AG04450 (cell line): ENCODE data around the gene ORC1. TPM values are rescaled to one million over a fixed set of nuclear protein-coding genes. Genes with fewer than 3 reads are reported as not detected.

Source experiments
- CTCF ChIA-PET: fragments of 300-600, 350-600 bp; formaldehyde crosslinking; extraction: SDS; loops from one replicate; lab custom pipeline; 2022; ENCODE audit warnings: antibody characterized with exemption, inconsistent platforms; lab: Charles Lee
- POLR2A ChIA-PET: fragments of 350-600 bp; formaldehyde crosslinking; extraction: SDS; loops from one replicate; lab custom pipeline; 2021; ENCODE audit warnings: antibody characterized with exemption, inconsistent platforms; lab: Yijun Ruan, JAX
- DNase-seq: peaks from one replicate; pipeline ENCODE4 v3.0.0-alpha.2; 2011; ENCODE audit warnings: low read depth, low spot score
- H3K27ac ChIP-seq: one replicate; pipeline ENCODE4 v1.5.1; 2012; ENCODE audit warnings: low read depth, low read length, control low read depth
- H3K27me3 ChIP-seq: one replicate; pipeline ENCODE4 v1.6.0; 2012; ENCODE audit warnings: low read length; ENCODE audit not compliant: control insufficient read depth, insufficient read depth
- H3K4me3 ChIP-seq: 2 replicates; pipeline ENCODE4 v1.5.1; 2011; ENCODE audit warnings: mild to moderate bottlenecking, low read depth, low read length, control low read depth
- H3K9me3 ChIP-seq: 2 replicates; pipeline ENCODE4 v1.5.1; 2012; ENCODE audit warnings: low read length; ENCODE audit not compliant: control insufficient read depth, insufficient read depth
- CTCF ChIP-seq: IDR thresholded peaks from 2 replicates; pipeline ENCODE4 v1.5.1; 2011; ENCODE audit warnings: low read depth, low read length, control low read depth, inconsistent platforms
- polyA plus RNA-seq: library from polyadenylated mRNA; depleted of rRNA; stranded (reverse); fragments of >200 nt; gene quantifications from 2 replicates; pipeline ENCODE4 v1.2.3, GENCODE V29; 2011; rRNA removed

Gene ORC1
- polyA plus RNA-seq, 1 experiment = 2.3 TPM

GRCh38 chr1:52334906-52335528 is 69.2 kb downstream of the ORC1 start:
- no peak overlapping the region for H3K27ac ChIP-seq
- H3K9me3 ChIP-seq = no peaks in the 10 kb centered on the region
- H3K27me3 ChIP-seq = no peaks in the 10 kb centered on the region
- POLR2A ChIA-PET = no interaction called here
- DNase-seq = no peak
- CTCF ChIA-PET = interaction anchor here (0.7 to 1.2 kb wide), 3 partner anchors 38 to 351 kb away, joined by 3 to 4 read pairs (median 3); no protein-coding TSS in a partner anchor
- no peak overlapping the region for H3K4me3 ChIP-seq
- TF ChIP-seq CTCF = no peak

GRCh38 chr1:52332411-52332810 is 71.8 kb downstream of the ORC1 start:
- Histone ChIP-seq H3K4me3 (no peak overlapping the region), H3K27me3 (no peaks in the 10 kb centered on the region), H3K27ac (no peak overlapping the region), H3K9me3 (no peaks in the 10 kb centered on the region)
- no peak for TF ChIP-seq CTCF
- CTCF ChIA-PET = no interaction called here
- no peak for DNase-seq
- POLR2A ChIA-PET = no interaction called here

- POLR2A ChIA-PET = no interaction called here
- no peak overlapping the region for H3K4me3 ChIP-seq
- TF ChIP-seq CTCF = no peak
- CTCF ChIA-PET = no interaction called here
- no peak overlapping the region for H3K27ac ChIP-seq
- H3K9me3 ChIP-seq = no peaks in the 10 kb centered on the region
- H3K27me3 ChIP-seq = no peaks in the 10 kb centered on the region
- no peak for DNase-seq
Measured at GRCh38 chr1:52328615-52329014, 75.6 kb downstream of the ORC1 start.

- TF ChIP-seq CTCF = no peak
- Histone ChIP-seq H3K27ac (no peak overlapping the region), H3K4me3 (no peak overlapping the region), H3K27me3 (no peaks in the 10 kb centered on the region), H3K9me3 (no peaks in the 10 kb centered on the region)
- CTCF ChIA-PET = no interaction called here
- POLR2A ChIA-PET = interaction anchor here (0.7 kb wide), 1 partner anchor 1447 kb away, joined by 3 read pairs; no protein-coding TSS in a partner anchor
- DNase-seq = no peak
Measured at GRCh38 chr1:52325786-52326185, 78.4 kb downstream of the ORC1 start.

- no peaks in the 10 kb centered on the region for H3K9me3 ChIP-seq
- no peak for TF ChIP-seq CTCF
- CTCF ChIA-PET = interaction anchor here (1.3 kb wide), 1 partner anchor 10 kb away, joined by 3 read pairs; no protein-coding TSS in a partner anchor
- DNase-seq = no peak
- H3K4me3 ChIP-seq = no peak overlapping the region
- no peaks in the 10 kb centered on the region for H3K27me3 ChIP-seq
- no peak overlapping the region for H3K27ac ChIP-seq
- POLR2A ChIA-PET = no interaction called here
Measured at GRCh38 chr1:52323731-52324130, 80.5 kb downstream of the ORC1 start.

Other genes starting within 250 kb of the ORC1 start
- gene CC2D1B, start 38.2 kb downstream of the ORC1 start, polyA plus RNA-seq = 9.7 and 11.7 TPM in 2 replicates
- gene PRPF38A, start 179 bp upstream of the ORC1 start, polyA plus RNA-seq = 23.5 and 26.7 TPM in 2 replicates
- 29.3 and 30.0 TPM in 2 replicates for gene TUT4, start 148.7 kb upstream of the ORC1 start, polyA plus RNA-seq
- 14.1 and 16.9 TPM in 2 replicates for gene GPX7, start 197.9 kb upstream of the ORC1 start, polyA plus RNA-seq
- gene SHISAL2A, start 228.7 kb upstream of the ORC1 start, polyA plus RNA-seq = not detected in 2 replicates